Right kidney (tissue), 1 donor: ENCODE data around the gene TMEM219.

Source experiments
- DNase-seq: peaks from one replicate; pipeline ENCODE4 v3.0.0-alpha.2; 2016

Gene TMEM219

DNA sequence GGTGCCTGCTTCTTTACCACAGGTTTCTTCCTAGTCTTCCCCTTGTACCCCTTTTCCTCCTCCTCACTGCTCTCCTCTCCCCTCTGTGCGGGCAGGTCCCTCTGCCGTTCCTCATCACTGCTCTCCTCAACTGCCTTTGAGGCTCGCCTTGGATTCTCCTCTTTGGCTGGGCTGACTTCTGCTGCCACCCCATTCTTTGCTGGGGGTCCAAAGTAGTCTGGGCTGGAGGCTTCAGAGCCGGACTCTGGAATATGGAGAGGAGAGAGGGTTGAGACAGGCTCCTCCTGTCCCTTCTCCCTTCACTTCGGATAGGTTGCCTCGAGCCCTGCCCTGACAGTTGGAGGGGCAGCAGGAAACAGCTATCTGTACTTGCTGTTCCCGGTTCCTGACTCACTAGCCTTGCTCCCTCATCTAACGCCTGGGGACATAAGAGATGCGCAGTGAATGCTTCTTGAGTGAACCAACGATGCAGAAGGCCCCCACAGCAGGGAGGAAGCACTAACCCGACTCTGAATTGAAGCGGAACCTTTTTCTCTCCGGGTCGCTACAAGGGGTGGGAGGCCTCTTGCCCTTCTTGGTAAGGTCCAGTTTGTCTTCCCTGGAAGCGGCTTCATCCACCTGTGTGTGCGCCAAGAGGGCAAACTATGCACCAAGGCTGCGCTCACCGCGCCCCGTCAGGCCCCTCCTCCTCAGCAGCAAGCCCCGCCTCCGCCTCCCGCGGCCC is 32.9 kb downstream of the TMEM219 start:
- no peak for DNase-seq

DNA sequence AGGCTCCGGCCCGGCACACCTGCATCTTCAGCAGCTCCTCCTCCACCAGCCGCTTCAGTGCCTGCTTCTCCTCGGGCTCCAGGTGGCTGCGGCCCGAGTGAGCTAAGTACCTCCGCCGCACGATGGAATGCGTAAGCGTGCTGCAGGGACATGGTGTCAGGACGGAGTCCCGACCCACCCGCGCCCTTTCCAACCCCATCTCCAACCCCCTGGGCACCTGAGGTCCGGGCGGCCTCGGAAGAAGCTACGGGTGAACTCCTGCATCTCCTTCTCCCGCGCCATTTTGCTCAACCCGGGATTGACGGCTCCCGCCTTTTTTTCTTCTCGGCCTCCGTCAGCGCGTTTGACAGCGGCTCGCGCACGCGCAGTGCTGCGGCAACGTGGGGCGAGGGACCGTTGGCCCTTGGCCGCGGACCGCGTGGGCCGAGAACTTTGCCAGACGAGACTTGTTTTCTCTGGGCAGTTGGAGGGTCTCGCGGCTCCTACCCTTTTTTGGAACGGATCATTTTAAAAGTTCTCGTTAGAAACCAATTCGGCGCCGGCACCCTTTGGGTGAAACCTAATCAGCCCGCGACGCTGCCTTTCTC is 33.5 kb downstream of the TMEM219 start, which contains the start of gene HIRIP3:
Gene HIRIP3 (minus strand): TSS at position 294 of the 587 bp plus-strand sequence. CDS start 12 bp downstream, at position 282.
- peak; percentile 97 for DNase-seq

DNA sequence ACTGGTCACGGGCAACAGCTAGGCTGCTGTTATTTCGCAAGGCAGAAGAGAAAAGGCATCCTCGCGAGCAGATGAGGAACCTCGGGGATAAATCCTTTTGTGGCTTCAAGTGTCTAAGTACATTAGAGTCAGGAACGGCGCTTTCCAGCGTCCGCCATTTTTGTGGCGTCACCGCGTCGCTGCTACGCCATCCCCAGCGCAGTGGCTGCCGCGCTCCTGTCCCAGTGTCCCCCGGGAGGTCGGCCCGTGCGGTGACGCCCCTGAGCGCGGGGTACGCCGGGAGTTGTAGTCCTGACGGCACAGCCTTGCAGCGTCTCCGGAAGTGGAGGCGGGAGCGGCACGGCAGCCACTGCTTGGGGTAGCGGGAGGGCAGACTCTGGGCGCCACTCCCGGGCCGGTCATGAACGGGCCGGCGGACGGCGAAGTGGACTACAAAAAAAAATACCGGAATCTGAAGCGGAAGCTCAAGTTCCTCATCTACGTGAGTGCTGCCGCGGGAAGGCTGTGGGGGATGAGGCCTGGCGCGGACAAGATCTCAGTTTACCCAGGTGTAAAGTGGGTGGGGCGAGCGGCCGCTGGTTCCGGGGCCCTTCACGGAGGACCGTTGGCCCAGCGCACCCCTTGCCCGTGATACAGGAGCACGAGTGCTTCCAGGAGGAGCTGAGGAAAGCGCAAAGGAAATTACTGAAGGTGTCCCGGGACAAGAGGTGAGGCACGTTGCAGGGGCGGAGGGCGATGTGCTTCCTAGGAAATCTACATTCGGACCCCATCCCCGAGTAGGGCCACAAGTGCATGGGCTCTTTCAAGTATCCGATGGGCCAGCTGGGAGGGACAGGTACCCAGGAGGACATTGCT is 34.3 kb downstream of the TMEM219 start, which contains the start of gene INO80E:
Gene INO80E (plus strand): TSS at position 331 of the 855 bp plus-strand sequence. CDS start 70 bp downstream, at position 401.
- DNase-seq: no peak

DNA sequence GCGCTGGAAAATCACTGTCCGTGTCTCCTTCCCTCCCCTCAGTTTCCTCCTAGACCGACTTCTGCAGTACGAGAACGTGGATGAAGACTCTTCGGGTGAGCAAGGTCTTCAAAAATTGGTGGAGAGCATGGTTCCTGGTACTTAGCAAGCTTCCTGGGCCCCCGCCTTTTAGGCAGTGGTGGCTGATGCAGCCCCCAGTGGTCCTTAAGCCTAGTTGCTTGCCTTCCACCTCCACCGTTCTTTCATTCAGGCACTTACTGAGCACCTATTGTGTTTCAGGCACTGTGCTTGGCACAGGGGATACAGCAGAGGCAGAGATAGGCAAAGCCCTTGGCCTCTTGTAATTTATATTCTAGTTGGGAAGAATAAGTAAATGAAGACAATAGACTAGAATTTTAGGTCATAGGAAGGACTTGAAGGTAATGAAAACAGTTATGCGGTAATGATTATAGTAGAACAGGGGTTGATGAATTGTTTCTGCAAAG is 34.9 kb downstream of the TMEM219 start:
- DNase-seq: no peak

DNA sequence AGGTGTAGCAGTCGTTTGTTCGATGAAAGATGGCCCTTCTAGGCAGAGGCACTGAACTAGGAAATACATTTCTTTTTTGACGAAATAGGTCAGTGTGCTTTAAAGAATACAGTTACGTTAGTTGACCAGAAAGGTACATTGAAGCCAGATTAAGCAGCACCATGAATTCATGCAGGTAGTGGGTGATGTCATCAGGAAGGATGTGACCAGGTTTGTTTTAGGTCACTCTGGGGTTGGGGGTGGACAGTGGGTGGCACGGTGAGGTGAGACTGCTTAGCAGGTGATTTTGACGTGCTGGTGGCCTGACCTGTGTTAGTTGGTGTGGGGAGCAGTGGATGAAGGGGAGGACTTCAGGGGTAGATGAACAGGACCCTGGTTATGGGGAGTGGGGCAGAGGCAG is 37.7 kb downstream of the TMEM219 start:
- DNase-seq: no peak

DNA sequence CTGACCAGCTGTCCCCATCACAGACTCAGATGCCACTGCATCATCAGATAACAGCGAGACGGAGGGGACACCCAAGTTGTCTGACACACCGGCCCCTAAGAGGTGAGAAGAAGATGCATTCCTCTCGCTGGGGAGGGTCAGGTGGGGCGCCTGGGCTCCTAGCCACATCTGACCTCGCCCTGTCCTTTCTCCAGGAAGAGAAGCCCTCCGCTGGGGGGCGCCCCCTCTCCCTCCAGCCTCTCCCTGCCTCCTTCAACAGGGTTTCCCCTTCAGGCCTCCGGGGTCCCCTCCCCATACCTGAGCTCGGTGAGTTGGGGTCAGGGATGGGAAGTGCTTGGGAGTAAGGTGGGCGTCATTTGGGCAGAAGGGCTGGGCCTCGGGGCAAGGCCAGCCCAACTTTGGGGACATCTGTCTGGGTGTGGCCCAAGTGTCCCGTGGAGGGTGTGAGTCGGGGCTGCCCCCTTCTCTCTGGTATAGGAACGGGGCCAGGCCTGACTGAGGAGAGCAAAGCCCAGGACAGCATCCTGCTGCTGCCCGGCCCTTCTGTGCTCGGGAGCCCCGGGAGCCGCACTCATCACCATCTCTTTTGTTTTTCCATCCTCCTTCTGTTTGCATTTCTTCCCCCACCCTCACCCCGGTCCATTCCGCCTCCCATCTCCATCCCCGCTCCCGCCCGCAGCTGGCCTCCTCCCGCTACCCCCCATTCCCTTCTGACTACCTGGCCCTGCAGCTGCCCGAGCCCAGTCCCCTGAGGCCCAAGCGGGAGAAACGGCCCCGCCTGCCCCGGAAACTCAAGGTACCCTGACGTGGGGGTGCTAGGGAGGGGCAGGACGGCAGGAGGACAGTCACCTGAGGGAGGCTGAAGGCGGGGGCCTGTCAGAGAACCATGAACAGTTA is 39.1 kb downstream of the TMEM219 start:
- no peak for DNase-seq

DNA sequence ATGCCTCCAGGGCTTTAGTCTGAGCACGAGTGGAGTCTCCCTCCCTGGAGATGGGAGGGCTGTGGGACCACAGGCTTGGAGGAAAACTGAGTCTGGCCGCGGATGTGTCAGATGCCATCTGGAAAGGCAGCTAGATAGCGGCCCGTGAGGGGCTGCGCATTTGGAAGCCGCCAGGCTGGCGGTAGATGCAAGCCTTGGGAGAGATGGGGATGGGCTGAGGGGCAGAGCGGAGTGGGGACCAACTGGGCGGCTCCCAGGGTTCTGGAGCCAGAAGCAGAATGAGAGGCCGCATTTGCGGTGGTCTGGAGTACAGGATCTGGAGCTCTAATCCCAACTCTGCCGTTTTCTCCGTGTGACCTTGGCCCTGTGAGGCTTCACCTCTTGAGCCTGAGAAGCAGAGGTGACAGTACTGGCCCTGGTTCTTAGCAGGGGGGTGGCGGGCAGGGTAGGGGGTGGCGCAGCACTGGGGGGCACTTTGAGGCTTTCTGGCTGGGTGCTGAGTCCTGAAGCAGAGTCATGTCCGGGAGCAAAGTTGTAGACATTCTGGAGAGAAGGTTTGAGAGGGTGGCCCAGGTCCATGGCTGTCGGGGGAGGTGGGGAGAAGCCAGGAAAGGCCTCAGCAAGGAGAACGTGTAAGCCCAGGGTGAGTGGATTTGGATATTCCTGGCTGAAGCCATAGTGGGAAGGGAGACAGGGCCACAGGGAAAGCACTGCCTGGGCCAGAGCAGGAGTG is 40.9 kb downstream of the TMEM219 start:
- no peak for DNase-seq

DNA sequence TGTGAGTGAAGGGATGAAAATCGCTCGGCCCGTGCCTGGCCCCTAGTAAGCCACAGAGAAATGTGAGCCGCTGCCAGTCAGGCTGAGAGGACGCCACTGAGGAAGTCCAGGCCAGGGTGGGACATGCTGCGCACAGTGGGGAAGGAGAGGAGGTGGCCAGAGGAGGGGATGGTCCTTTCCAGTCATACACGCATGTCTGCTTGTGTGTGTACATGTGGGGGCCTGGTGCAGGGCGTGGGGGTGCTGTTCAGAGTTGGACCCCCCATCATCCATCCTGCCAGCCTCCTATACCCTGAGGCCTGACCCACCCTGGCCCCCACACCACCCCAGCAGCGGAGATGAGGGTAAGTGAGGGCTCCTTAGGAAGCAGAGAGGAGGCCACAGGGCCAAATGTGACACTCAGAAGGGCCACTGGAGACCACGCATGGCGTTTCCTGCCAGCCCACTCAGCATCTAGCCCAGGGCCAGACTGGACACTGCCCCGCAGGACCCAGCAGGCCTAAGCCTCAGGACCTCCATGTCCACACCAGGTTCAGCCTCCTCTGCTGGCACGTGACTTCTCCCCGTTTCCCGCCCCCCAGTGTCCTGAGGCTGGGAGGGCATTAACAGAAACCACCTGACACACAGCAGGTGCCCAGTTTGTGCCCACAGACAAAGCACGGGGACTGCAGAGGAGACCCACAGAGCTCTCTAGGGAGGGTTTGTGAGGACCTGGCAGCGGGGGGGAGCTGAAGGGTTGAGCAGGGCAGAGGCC is 42.0 kb downstream of the TMEM219 start:
- DNase-seq: no peak

DNA sequence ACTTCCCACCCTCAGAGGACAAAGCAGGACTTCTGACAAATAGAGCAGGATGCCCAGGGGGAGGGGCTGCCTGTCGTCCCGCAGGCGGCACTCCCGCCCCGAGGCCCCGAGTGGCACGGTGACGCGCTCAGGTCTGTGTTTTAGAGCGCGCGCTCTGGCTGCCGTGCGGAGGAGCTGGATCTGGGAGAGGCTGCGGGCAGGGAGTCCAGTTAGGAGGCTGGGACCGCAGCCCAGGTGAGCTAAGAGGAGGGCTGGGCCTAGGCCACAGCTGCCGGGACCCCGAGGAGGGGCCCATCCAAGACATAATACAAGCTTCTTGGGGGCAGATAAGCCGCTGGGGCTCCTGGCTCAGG is 42.5 kb downstream of the TMEM219 start:
- DNase-seq: no peak

DNA sequence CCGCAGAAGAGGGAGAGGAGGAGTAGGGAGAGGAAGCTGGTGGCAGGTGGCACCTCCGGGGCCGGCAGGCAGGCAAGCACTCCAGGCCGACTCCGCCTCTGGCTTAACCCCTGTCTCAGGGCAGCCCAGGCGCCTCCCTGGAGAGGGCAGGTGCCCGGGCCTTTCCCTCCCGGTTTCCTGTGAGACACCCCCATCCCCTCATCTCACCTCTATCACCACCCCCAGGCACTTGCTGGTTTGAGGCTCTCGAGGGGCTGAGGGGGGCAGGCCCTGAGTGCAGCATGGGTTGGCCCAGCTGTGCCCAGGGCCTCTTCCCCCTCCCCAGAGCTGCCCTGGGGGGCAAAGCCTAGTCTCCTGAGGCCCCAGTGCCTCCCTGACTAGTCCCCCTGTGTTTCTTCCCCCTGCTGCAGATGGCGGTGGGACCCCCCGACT is 42.9 kb downstream of the TMEM219 start:
- DNase-seq: no peak

DNA sequence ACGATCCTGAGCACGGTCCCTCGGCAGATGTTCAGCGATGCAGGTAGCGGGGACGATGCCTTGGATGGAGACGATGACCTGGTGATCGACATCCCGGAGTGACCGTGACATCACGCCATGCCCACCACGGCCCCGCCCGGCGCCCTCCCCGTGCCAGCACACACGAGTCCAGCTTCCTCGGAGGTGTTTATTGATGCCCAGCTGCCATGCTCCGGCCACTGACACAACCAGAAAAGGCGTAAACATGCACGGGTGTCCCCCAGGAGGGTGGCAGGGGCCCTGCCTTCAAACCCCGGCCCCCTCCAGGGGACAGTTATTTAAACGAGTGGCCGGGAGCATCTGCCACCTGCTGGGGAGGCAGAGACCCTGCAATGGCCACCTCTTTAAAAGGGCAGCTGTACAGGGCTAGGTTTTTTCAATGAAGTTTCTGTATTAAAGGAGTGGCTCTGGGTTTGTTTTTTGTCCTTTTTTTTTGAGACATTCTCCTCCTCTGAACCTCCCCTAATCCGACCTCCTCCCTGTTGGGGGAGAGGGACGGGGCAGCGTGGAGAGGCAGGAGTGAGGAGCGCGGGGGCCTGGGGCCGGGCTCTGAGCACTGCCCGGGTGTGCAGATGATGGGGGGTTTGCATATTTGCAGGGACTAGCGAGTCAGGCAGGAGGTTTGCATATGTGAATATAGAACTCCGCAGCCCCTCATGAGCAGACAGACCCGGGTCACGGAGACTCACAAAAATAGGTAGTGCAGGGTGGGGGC is 43.6 kb downstream of the TMEM219 start:
- no peak for DNase-seq

DNA sequence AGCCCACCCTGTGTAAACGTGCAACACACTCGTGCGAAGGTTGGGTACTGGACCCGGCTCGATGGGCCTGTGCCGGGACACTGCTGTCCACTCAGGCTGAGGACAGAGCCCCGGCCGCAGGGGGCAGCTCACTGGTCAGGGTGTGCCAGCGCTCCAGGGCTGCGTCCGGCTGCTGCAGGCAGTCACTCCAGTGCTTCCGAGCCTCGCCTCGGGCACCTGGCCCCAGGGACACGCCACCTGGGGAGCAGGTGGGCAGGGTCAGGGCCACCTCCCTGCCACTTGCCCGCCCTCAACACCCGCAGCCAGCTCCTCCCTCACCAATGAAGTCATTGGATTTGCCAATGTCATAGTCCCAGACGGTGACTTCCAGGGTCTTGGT is 44.2 kb downstream of the TMEM219 start:
- no peak for DNase-seq

DNA sequence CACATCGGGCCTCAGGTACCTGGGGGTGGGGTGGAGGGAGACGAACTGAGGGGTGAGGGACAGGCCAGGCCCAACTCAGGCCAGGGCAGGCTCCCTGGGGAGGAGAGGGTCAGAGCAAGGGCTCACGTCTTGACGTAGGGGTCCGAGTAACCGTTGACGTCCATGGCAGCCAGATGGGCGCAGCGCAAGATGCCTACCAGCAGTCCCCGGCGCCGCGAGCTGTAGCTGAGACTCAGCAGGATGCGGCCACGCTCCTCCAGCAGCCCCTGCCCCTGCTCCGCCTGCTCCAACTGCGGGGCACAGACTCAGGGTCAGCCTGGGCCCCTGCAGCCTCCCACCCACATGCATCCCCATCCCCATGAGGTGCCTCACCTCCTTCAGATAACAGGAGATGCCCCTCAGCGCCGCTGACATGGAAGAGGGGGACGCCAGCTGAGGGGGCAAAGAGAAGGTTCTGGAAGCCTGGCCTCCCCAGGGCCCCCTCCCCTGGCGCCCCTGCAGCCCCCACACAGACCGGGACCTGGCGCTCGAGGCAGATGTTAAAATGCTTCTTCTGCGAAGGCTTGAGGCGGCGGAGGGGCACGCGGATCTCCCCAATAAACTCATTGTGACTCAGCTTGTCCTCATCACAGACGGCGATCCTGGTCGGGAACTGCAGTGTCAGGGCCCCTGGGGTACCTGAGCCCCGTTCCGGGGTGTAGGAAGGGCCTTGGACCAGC is 44.9 kb downstream of the TMEM219 start:
- DNase-seq: no peak

DNA sequence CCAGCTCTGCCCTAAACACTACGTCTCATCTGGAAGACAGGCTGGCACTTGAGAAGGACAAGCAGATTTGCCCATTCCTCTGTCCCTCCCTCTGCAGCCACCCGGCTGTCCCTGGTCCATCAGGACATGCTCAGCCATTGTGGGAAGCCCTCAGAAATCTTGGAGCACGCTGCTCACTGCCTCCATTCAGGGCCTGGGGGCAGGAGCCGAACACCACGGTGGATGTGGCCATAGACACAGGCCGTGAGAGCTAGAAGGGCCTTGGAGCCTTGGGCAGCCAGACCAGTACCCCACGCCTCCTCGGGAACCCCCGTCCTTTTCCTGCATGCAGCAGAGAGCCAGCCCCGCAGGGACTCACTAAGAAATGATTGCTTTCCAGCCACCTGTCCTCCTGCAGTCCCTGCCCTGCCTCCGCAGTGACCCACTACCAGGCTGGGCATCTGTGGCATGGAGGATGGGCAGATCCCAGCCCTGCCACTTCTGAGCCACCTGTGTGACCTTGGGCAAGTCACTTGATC is 45.6 kb downstream of the TMEM219 start:
- no peak for DNase-seq

DNA sequence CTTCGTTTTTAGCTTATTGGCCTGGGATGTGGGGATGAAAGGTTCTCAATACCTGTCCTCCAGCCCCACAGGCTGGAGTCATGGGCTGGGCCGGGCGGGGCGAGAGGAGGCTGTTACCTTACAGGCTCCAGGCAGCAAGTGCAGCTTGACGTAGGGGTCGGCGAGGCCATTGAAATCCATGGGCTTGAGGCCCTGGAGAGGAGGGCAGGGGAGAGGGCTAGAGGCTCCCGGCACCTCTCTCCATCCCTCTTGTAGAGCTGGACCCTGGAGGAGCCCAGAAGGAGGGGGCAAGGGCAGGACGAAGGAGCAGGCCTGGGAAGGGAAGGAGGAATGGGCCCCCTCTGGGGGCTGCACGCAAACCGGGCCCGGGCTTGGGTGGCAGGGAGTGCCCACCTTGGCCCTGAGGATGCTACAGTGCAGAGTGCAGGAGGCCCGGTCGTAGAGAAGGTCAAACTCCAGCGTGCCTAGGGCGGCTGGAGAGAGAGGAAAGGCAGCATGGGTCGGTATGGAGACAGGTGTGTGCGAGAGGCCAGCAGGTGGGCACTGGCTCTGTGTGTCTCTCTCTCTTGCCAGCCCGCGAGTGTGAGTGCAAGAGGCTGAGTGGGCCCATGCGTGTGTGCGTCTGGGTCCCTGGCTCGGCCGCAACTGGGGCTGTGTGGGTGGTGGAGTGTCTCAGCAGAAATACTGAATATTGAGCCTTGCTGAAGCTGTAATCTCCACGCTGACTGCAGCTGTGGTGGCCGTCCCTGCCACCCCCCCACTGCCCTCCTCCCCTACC is 47.4 kb downstream of the TMEM219 start:
- DNase-seq: no peak

DNA sequence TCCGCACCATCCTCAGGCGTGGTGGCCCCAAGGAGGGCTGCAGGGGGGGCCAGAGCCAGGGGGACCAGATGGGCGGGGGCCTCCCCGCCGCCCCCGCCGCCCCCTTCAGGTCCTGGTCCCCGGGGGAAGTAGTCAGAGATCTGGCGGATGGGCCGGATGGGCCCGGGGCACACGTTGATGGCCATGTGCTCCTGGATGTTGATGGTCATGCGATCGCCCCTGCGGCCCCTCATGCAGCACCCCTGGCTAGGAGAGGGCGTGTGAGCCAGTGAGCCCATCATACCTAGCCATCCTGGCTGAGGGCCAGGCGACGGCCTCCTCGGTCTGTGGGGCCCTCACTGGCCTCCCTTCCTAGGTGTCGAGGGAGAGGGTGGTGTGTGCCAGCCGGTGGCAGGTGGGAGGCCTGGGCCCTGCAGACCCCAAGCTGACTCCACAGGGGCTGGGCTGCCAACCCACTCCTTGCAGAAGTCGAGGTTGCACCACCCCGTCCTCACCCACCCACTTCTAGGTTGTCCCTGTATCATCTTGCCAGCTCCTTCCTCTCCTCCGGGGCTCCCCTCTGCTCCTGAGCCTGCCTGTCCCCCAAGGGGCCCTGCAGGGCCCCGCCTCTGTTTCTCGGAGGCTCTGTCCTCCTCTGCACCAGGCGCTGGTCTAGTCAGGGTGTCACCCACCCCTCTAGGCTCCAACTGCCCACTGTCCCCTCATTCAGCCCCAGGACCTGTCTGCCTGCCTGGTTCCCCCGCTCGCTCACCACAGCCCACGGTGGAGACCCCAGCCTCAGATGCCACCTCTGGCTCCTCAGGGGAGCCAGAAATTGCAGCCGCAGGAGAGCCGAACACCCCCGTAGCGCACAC is 48.3 kb downstream of the TMEM219 start:
- no peak for DNase-seq
